AG04450 (cell line): ENCODE measurements around the gene IL22RA1. TPM values are rescaled to one million over a fixed set of nuclear protein-coding genes. Genes with fewer than 3 reads are reported as not detected.

Experiments
- CTCF ChIA-PET: fragments of 300-600, 350-600 bp; formaldehyde crosslinking; extraction: SDS; loops from one replicate; lab custom pipeline; 2022; ENCODE audit warnings: antibody characterized with exemption, inconsistent platforms; lab: Charles Lee
- POLR2A ChIA-PET: fragments of 350-600 bp; formaldehyde crosslinking; extraction: SDS; loops from one replicate; lab custom pipeline; 2021; ENCODE audit warnings: antibody characterized with exemption, inconsistent platforms; lab: Yijun Ruan, JAX
- DNase-seq: peaks from one replicate; pipeline ENCODE4 v3.0.0-alpha.2; 2011; ENCODE audit warnings: low read depth, low spot score
- H3K27ac ChIP-seq: one replicate; pipeline ENCODE4 v1.5.1; 2012; ENCODE audit warnings: low read depth, low read length, control low read depth
- H3K27me3 ChIP-seq: one replicate; pipeline ENCODE4 v1.6.0; 2012; ENCODE audit warnings: low read length; ENCODE audit not compliant: control insufficient read depth, insufficient read depth
- H3K4me3 ChIP-seq: 2 replicates; pipeline ENCODE4 v1.5.1; 2011; ENCODE audit warnings: mild to moderate bottlenecking, low read depth, low read length, control low read depth
- H3K9me3 ChIP-seq: 2 replicates; pipeline ENCODE4 v1.5.1; 2012; ENCODE audit warnings: low read length; ENCODE audit not compliant: control insufficient read depth, insufficient read depth
- CTCF ChIP-seq: IDR thresholded peaks from 2 replicates; pipeline ENCODE4 v1.5.1; 2011; ENCODE audit warnings: low read depth, low read length, control low read depth, inconsistent platforms
- polyA plus RNA-seq: library from polyadenylated mRNA; depleted of rRNA; stranded (reverse); fragments of >200 nt; gene quantifications from 2 replicates; pipeline ENCODE4 v1.2.3, GENCODE V29; 2011

The IL22RA1 gene
- polyA plus RNA-seq, 1 experiment: not detected

GRCh38 chr1:24141311-24141997 lies 1.5 kb downstream of the IL22RA1 start:
- Histone ChIP-seq H3K27ac (no peak overlapping the region), H3K9me3 (no peaks in the 10 kb centered on the region; the same call in 1 of the 2 replicates), H3K4me3 (no peak overlapping the region), H3K27me3 (peaks cover 50% of the 10 kb centered on the region)
- no peak for TF ChIP-seq CTCF
- ChIA-PET CTCF (interaction anchor here (2.1 kb wide), 1 partner anchor 9 kb away, joined by 12 read pairs; no protein-coding TSS in a partner anchor), POLR2A (interaction anchor here (0.6 kb wide), 1 partner anchor 183 kb away, joined by 3 read pairs; no protein-coding TSS in a partner anchor)
- no peak for DNase-seq

- H3K4me3 ChIP-seq: no peak overlapping the region
- ChIA-PET CTCF (interaction anchor here (2.1 kb wide), 1 partner anchor 9 kb away, joined by 12 read pairs; no protein-coding TSS in a partner anchor), POLR2A (interaction anchor here (0.6 kb wide), 1 partner anchor 182 kb away, joined by 3 read pairs; no protein-coding TSS in a partner anchor)
- H3K27ac ChIP-seq: no peak overlapping the region
- DNase-seq: no peak
- H3K27me3 ChIP-seq: peaks cover 48% of the 10 kb centered on the region
- H3K9me3 ChIP-seq: no peaks in the 10 kb centered on the region; the same call in 1 of the 2 replicates
- no peak for TF ChIP-seq CTCF
These were observed 2.2 kb downstream of the IL22RA1 start for GRCh38 chr1:24140741-24141181.

GRCh38 chr1:24139841-24140425 lies 3.0 kb downstream of the IL22RA1 start:
- no peak for TF ChIP-seq CTCF
- Histone ChIP-seq H3K27ac (no peak overlapping the region), H3K9me3 (no peaks in the 10 kb centered on the region; the same call in 1 of the 2 replicates), H3K27me3 (peaks cover 45% of the 10 kb centered on the region), H3K4me3 (no peak overlapping the region)
- ChIA-PET CTCF (no interaction called here), POLR2A (no interaction called here)
- no peak for DNase-seq

- ChIA-PET CTCF (no interaction called here), POLR2A (no interaction called here)
- no peak for TF ChIP-seq CTCF
- no peaks in the 10 kb centered on the region; the same call in 1 of the 2 replicates for H3K9me3 ChIP-seq
- H3K4me3 ChIP-seq: no peak overlapping the region
- DNase-seq: no peak
- peaks cover 42% of the 10 kb centered on the region for H3K27me3 ChIP-seq
- H3K27ac ChIP-seq: no peak overlapping the region
These were observed 3.8 kb downstream of the IL22RA1 start for GRCh38 chr1:24139222-24139489.
